ENCODE measurements around the gene DET1.

- TF ChIP-seq CTCF (tag by site-specific recombination; IDR thresholded peaks at IDR 0.05) = no peak
- no peak for TF ChIP-seq ZNF24 (tag by site-specific recombination; IDR thresholded peaks at IDR 0.05)
- no peak for TF ChIP-seq BCL11A (tag by site-specific recombination; IDR thresholded peaks at IDR 0.05; ENCODE audit: low read depth)
- TF ChIP-seq ZNF654 (tag by site-specific recombination; IDR thresholded peaks at IDR 0.05; ENCODE audit: low read depth) = no peak
- TF ChIP-seq KLF1 (tag by site-specific recombination; IDR thresholded peaks at IDR 0.05) = no peak
- no peak for TF ChIP-seq ZNF132 (tag by site-specific recombination; IDR thresholded peaks at IDR 0.05; ENCODE audit: borderline replicate concordance)
- no peak for TF ChIP-seq REST (tag by site-specific recombination; IDR thresholded peaks at IDR 0.05)
- no peak for TF ChIP-seq ZNF394 (tag by site-specific recombination; IDR thresholded peaks at IDR 0.05; ENCODE audit: borderline replicate concordance)
Measured at GRCh38 chr15:88535100-88535499, 11.4 kb downstream of the DET1 start.

Measured in HEK293 (cell line).